ENCODE results near the gene LRRC4C.

LRRC4C gene

DNA sequence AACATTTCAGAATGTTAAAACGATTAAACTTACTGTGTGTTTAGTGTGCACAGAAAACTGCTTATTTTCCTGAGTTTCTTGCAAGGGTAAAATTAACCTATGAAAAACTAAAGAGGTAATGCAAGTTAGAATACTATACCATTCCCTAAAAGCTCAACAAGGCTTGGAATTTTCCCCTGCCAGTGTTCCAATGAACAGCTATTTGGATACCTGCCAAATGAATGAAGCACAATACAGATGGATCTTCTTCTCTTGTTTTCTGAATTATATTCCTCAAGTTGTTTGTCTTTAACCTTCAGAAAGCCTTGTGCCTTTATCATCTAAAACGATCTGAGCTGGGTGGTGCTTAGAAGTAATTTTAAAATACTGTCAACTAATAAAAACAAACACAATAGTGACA is 204.5 kb downstream of the LRRC4C start:
- no peak for DNase-seq (ENCODE audit: insufficient read length, low spot score)
- no peak for FAIRE-seq
- TF ChIP-seq SPI1 (IDR thresholded peaks at IDR 0.05; ENCODE audit: low read depth, low read length) (no peak), PAX5 (IDR thresholded peaks at IDR 0.05; ENCODE audit: insufficient read depth, low read length, severe bottlenecking) (no peak), POLR2A (IDR thresholded peaks at IDR 0.05; ENCODE audit: low read depth, low read length) (no peak), POLR2AphosphoS5 (IDR thresholded peaks at IDR 0.05; ENCODE audit: low read depth, low read length) (no peak), POU2F2 (IDR thresholded peaks at IDR 0.05; ENCODE audit: low read depth, low read length) (no peak), TAF1 (IDR thresholded peaks at IDR 0.05; ENCODE audit: low read depth, low read length) (no peak)

DNA sequence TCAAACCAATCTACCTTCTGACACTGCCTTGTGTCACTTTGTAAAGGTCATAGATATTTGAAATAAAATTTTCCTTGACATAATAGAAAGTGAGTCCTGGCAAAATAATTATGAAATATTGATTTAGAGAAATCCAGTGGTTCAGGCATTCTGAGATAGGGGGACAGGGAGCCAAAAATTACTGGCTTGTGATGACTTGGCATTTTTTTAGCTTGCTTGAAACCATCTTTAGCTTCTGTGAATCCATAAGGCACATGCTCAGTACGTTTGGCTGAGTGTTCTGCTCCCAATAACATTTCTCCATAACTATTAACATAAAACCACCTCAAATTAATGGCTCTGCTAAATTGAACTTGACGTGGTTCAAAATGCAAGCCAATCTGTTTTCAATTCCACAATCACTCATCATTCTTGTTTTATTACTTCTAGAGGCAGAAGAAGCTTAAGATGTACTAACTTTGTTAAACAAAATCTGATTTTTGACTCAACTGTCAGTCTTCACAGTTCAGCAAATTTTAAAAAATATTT is 209.0 kb downstream of the LRRC4C start:
- FAIRE-seq = no peak
- TF ChIP-seq POU2F2 (IDR thresholded peaks at IDR 0.05; ENCODE audit: low read depth, low read length) (no peak), SPI1 (IDR thresholded peaks at IDR 0.05; ENCODE audit: low read depth, low read length) (no peak), POLR2A (IDR thresholded peaks at IDR 0.05; ENCODE audit: low read depth, low read length) (no peak), POLR2AphosphoS5 (IDR thresholded peaks at IDR 0.05; ENCODE audit: low read depth, low read length) (no peak), TAF1 (IDR thresholded peaks at IDR 0.05; ENCODE audit: low read depth, low read length) (no peak), PAX5 (IDR thresholded peaks at IDR 0.05; ENCODE audit: insufficient read depth, low read length, severe bottlenecking) (no peak)
- DNase-seq (ENCODE audit: insufficient read length, low spot score) = no peak

DNA sequence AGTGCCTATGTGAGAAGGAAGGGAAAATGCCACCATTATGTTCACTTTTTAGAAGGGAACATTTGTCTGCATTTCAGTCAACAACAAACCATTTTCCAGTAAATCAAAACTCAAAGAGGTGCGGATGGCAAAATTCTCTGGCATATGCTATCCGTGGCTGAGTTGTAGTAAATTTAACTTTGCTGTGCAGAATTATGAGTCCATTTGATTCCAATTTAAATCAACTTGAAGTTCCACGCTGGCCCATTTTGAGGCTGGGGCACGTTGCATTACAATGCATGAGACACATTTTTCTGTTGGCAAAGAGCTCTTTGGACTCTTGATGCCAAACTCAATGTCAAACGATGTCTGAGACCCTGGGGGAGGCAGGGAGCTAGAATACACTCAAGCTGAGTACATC is 211.8 kb downstream of the LRRC4C start:
- DNase-seq (ENCODE audit: insufficient read length, low spot score) (no peak), FAIRE-seq (no peak)
- TF ChIP-seq TAF1 (IDR thresholded peaks at IDR 0.05; ENCODE audit: low read depth, low read length) (no peak), POU2F2 (IDR thresholded peaks at IDR 0.05; ENCODE audit: low read depth, low read length) (no peak), POLR2A (IDR thresholded peaks at IDR 0.05; ENCODE audit: low read depth, low read length) (no peak), SPI1 (IDR thresholded peaks at IDR 0.05; ENCODE audit: low read depth, low read length) (no peak), PAX5 (IDR thresholded peaks at IDR 0.05; ENCODE audit: insufficient read depth, low read length, severe bottlenecking) (no peak), POLR2AphosphoS5 (IDR thresholded peaks at IDR 0.05; ENCODE audit: low read depth, low read length) (no peak)

DNA sequence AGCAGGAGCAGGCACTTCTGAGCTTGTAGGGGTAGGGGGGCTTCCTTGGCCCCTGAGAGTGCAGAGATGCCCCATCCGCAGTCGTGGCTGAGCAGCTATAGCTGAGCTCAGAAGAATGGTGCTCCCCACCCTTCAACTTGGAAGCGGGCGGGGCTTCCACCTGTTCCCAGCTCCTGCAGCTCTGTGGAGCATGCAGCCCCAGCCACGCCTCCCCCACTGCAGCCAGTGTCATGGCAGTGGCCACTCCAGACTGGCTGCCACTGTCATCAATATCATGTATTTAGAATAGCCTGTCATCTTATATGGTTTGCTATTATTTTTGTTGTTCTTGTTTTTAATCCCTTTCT is 213.1 kb downstream of the LRRC4C start:
- no peak for FAIRE-seq
- TF ChIP-seq SPI1 (IDR thresholded peaks at IDR 0.05; ENCODE audit: low read depth, low read length) = no peak
- TF ChIP-seq TAF1 (IDR thresholded peaks at IDR 0.05; ENCODE audit: low read depth, low read length) = no peak
- no peak for TF ChIP-seq POU2F2 (IDR thresholded peaks at IDR 0.05; ENCODE audit: low read depth, low read length)
- TF ChIP-seq PAX5 (IDR thresholded peaks at IDR 0.05; ENCODE audit: insufficient read depth, low read length, severe bottlenecking) = no peak
- no peak for TF ChIP-seq POLR2AphosphoS5 (IDR thresholded peaks at IDR 0.05; ENCODE audit: low read depth, low read length)
- TF ChIP-seq POLR2A (IDR thresholded peaks at IDR 0.05; ENCODE audit: low read depth, low read length) = no peak
- no peak for DNase-seq (ENCODE audit: insufficient read length, low spot score)

DNA sequence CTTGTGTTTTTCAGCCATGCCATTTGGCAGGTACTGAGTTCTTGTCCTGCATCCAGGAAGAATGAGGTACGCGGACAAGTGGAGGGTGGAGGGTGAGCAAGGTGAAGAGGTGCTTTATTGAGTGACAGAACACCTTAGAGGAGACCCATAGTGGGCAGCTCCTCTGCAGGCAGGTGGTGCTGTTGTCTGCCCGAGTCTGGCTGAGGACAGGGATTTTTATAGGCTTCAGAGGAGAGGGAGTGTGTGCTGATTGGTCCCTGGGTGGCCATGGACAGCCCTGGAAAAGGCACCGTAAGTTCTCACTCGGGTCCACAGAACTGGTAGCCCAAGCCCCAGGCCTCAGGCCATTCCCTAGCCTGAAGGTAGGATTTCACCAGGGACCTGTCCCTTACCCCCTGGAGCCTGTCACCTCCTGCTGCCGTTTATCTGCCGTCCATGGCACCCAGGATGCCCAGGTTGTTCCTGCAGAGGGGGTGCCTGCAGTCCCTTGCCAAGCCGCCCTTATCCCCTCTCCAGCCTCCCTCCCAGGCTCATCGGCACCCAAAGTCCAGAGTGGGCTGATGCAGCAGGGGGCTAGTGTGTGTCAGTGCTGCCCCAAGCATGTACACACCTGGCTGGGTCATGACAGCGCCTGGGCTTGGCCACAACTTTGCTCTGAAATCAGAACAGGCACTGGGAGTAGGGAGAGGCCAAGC is 213.6 kb downstream of the LRRC4C start:
- DNase-seq (ENCODE audit: insufficient read length, low spot score) (no peak), FAIRE-seq (no peak)
- TF ChIP-seq POLR2AphosphoS5 (IDR thresholded peaks at IDR 0.05; ENCODE audit: low read depth, low read length) (no peak), POLR2A (IDR thresholded peaks at IDR 0.05; ENCODE audit: low read depth, low read length) (no peak), POU2F2 (IDR thresholded peaks at IDR 0.05; ENCODE audit: low read depth, low read length) (no peak), SPI1 (IDR thresholded peaks at IDR 0.05; ENCODE audit: low read depth, low read length) (no peak), PAX5 (IDR thresholded peaks at IDR 0.05; ENCODE audit: insufficient read depth, low read length, severe bottlenecking) (no peak), TAF1 (IDR thresholded peaks at IDR 0.05; ENCODE audit: low read depth, low read length) (no peak)

DNA sequence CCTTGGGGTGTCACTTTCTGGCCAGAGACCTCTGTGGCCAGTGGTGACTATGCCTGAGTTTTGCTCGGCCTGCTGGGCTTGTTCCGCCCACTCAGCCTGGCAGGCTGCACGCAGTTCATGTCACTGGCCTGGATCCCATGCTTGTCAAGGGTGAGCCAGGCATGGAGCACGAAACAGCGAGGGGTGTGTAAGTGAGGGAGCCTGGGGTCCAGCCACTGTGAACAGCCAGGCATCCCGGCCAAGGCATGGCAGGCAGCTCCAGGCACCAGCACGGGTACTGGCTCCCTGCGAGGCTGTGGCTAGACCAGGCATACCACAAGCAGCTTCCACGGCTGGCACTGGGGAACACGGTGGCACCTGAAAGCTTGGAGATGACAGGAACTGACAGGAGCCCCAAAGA is 214.3 kb downstream of the LRRC4C start:
- TF ChIP-seq TAF1 (IDR thresholded peaks at IDR 0.05; ENCODE audit: low read depth, low read length) = no peak
- TF ChIP-seq PAX5 (IDR thresholded peaks at IDR 0.05; ENCODE audit: insufficient read depth, low read length, severe bottlenecking) = no peak
- TF ChIP-seq POLR2AphosphoS5 (IDR thresholded peaks at IDR 0.05; ENCODE audit: low read depth, low read length) = no peak
- no peak for TF ChIP-seq SPI1 (IDR thresholded peaks at IDR 0.05; ENCODE audit: low read depth, low read length)
- TF ChIP-seq POU2F2 (IDR thresholded peaks at IDR 0.05; ENCODE audit: low read depth, low read length) = no peak
- no peak for TF ChIP-seq POLR2A (IDR thresholded peaks at IDR 0.05; ENCODE audit: low read depth, low read length)

DNA sequence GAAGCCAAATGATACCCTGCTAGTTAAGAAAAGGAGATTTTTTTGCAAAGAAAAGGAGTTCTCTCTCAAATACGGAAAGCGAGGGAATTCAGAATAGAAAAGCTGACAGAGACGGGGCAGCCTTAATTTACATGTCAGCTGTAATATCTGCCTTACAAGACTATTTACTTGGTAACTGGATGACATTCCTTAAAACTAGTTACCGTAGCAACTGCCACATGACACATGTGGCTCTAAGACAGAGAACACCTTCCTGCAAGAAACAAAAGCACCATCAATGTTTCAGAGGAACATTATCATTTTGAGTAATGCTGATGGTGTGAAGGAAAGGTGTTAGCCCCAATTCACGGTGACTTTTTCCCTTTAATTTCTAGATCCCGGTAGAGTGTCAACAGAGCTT is 222.1 kb downstream of the LRRC4C start:
- DNase-seq (ENCODE audit: insufficient read length, low spot score) = no peak
- FAIRE-seq = no peak
- TF ChIP-seq POLR2A (IDR thresholded peaks at IDR 0.05; ENCODE audit: low read depth, low read length) (no peak), TAF1 (IDR thresholded peaks at IDR 0.05; ENCODE audit: low read depth, low read length) (no peak), PAX5 (IDR thresholded peaks at IDR 0.05; ENCODE audit: insufficient read depth, low read length, severe bottlenecking) (no peak), POU2F2 (IDR thresholded peaks at IDR 0.05; ENCODE audit: low read depth, low read length) (no peak), POLR2AphosphoS5 (IDR thresholded peaks at IDR 0.05; ENCODE audit: low read depth, low read length) (no peak), SPI1 (IDR thresholded peaks at IDR 0.05; ENCODE audit: low read depth, low read length) (no peak)

More for the DNA sequence above, 214.3 kb downstream of the LRRC4C start:
- no peak for DNase-seq (ENCODE audit: insufficient read length, low spot score)
- no peak for FAIRE-seq

DNA sequence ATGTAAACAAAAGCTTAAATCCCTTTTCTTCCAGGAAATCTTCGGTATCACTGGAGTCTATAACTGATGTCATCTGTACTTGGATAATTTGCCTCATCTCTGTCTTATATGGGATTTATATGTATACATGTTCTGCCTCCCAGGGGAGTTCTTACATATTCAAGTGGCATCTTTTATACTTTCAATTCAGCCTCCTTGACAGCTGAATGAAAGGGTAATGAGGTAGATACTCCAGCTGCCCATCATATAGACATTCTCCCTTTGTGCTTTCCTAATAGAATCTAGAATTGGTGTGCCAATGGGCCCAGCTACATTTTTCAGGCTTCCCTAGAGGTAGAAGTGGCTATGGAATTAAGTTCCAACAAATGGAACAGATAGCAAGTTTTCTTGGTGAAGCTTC is 223.8 kb downstream of the LRRC4C start:
- TF ChIP-seq SPI1 (IDR thresholded peaks at IDR 0.05; ENCODE audit: low read depth, low read length) (no peak), POU2F2 (IDR thresholded peaks at IDR 0.05; ENCODE audit: low read depth, low read length) (no peak), POLR2A (IDR thresholded peaks at IDR 0.05; ENCODE audit: low read depth, low read length) (no peak), POLR2AphosphoS5 (IDR thresholded peaks at IDR 0.05; ENCODE audit: low read depth, low read length) (no peak), PAX5 (IDR thresholded peaks at IDR 0.05; ENCODE audit: insufficient read depth, low read length, severe bottlenecking) (no peak), TAF1 (IDR thresholded peaks at IDR 0.05; ENCODE audit: low read depth, low read length) (no peak)
- FAIRE-seq (no peak), DNase-seq (ENCODE audit: insufficient read length, low spot score) (no peak)

DNA sequence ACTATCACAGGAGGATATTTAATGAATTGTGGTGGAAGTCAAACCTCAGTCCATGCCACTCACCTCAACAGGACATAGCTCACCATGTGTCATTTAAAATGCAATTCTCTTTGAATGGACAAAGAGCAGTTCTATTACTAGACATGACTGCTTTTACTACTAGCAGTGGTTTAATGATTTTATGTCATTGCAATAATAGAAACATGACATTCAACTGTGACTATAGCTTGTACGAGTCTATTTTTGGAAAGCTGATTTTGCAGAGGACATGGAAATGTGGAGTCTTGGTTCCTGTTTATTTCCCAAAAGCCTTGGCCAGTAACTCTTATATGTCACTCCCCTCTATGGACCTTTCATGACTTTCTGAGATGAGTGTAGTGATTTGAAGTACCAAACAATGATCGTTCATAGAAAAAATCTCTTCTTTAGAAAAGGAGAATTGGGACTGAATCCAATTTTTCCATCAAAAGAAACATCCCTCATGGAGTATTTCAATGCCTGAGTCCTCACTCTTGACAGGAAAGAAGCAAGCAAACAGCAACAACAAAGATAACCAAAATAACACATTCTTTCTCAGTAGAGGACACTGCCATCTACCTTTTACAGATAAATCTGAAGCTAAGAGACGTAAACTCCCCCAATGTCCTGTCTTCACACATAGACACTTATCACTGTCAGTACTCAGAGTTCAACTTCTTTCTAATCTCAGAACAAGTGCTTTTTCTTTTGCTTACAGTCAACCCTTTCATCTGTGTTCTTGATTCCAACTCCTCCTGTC is 233.4 kb downstream of the LRRC4C start:
- DNase-seq (ENCODE audit: insufficient read length, low spot score) (no peak), FAIRE-seq (no peak)
- TF ChIP-seq POU2F2 (IDR thresholded peaks at IDR 0.05; ENCODE audit: low read depth, low read length) (no peak), POLR2AphosphoS5 (IDR thresholded peaks at IDR 0.05; ENCODE audit: low read depth, low read length) (no peak), PAX5 (IDR thresholded peaks at IDR 0.05; ENCODE audit: insufficient read depth, low read length, severe bottlenecking) (no peak), TAF1 (IDR thresholded peaks at IDR 0.05; ENCODE audit: low read depth, low read length) (no peak), POLR2A (IDR thresholded peaks at IDR 0.05; ENCODE audit: low read depth, low read length) (no peak), SPI1 (IDR thresholded peaks at IDR 0.05; ENCODE audit: low read depth, low read length) (no peak)

Data from GM12891 (cell line).